MG63 (cell line): ENCODE data around the gene AP4B1. TPM values are rescaled to one million over a fixed set of nuclear protein-coding genes. Genes with fewer than 3 reads are reported as not detected.

Experiments used
- DNase-seq: peaks from one replicate; pipeline ENCODE4 v3.0.0-alpha.2; 2020
- H3K27me3 ChIP-seq: fragments of 250-450 bp; sonication (Bioruptor Pico); 2 replicates; pipeline ENCODE4 v1.5.1; 2020; ENCODE audit warnings: mild to moderate bottlenecking, moderate library complexity
- H3K36me3 ChIP-seq: fragments of 250-450 bp; sonication (Bioruptor Pico); 2 replicates; pipeline ENCODE4 v1.5.1; 2020; ENCODE audit warnings: mild to moderate bottlenecking, moderate library complexity
- H3K4me3 ChIP-seq: fragments of 250-450 bp; sonication (Bioruptor Pico); 2 replicates; pipeline ENCODE4 v1.5.1; 2020; ENCODE audit warnings: mild to moderate bottlenecking, moderate library complexity
- H3K9me3 ChIP-seq: fragments of 250-450 bp; sonication (Bioruptor Pico); 2 replicates; pipeline ENCODE4 v1.5.1; 2020; ENCODE audit warnings: mild to moderate bottlenecking, moderate library complexity
- total RNA-seq: library from RNA; depleted of rRNA; stranded (reverse); fragments of >200 nt; shearing (Covaris generic); gene quantifications from 2 replicates; pipeline ENCODE4 v1.2.3, GENCODE V29; 2014; ENCODE audit warnings: low replicate concordance

The AP4B1 gene
- total RNA-seq, 1 experiment from 2014 or later, result 12.7 TPM

DNA sequence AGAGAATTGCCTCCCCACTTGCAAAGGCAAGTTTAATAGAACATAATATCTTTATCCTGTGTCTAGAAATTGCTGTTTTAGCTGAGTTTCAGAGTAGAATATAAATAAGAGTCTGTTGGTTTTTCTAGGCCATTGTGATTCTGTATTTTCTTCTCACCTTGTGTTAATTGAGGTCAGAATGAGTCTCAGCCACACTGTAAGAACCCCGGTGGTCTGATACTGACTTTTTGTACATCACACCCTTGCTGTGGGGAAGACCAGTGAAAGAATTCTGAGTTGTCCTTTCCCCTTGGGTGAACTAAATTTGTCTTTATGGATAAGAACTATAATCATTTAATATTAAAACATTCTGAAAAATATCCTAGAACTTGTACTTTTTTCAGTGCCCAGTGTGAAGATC, 31.4 kb upstream of the AP4B1 start:
- H3K36me3 ChIP-seq, result peaks cover 13% of the 10 kb centered on the region
- no peak for DNase-seq
- no peaks in the 10 kb centered on the region for H3K9me3 ChIP-seq
- H3K4me3 ChIP-seq, result no peak overlapping the region
- no peaks in the 10 kb centered on the region for H3K27me3 ChIP-seq

DNA sequence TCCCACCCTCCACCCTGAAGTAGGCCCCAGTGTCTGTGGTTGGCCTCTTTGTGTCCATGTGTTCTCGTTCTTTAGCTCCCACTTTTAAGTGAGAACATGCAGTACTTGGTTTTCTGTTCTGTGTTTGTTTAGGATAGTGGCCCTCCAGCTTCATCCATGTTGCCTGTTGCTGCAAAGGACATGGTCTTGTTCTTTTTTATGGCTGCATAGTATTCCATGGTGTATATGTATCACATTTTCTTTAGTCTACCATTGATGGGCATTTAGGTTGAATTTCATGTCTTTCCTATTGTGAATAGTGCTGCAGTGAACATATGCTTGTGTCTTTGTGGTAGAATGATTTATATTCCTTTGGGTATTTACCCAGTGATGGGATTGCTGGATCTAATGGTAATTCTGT, 30.6 kb upstream of the AP4B1 start:
- peaks cover 5% of the 10 kb centered on the region for H3K36me3 ChIP-seq
- no peaks in the 10 kb centered on the region for H3K27me3 ChIP-seq
- no peak overlapping the region for H3K4me3 ChIP-seq
- DNase-seq, result no peak
- no peaks in the 10 kb centered on the region for H3K9me3 ChIP-seq

DNA sequence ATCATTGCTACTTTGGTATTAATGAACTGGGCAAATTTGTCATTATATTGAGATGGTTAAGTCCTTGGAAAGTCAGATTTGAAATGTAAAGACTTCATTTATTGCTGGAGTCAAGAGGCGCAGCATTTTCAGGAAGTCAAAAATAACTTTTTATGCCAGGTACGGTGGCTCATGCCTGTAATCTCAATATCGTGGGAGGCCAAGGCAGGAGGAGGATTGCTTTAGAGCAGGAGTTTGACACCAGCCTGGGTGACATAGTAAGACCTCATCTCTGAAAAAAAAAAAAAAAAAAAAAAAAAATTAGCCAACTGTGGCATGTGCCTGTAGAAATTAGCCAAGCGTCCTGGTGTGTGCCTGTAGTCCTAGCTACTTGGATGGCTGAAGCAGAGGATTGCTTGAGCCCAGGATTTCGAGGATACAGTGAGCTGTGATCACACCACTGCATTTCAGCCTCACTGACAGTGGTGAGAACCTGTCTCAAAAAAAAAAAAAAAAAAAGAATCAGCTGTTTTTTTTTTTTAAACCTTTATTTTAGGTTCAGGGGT, 30.0 kb upstream of the AP4B1 start:
- no peak overlapping the region for H3K4me3 ChIP-seq
- no peaks in the 10 kb centered on the region for H3K27me3 ChIP-seq
- no peak for DNase-seq
- peaks cover 4% of the 10 kb centered on the region; the same call in 1 of the 2 replicates for H3K36me3 ChIP-seq
- no peaks in the 10 kb centered on the region for H3K9me3 ChIP-seq

DNA sequence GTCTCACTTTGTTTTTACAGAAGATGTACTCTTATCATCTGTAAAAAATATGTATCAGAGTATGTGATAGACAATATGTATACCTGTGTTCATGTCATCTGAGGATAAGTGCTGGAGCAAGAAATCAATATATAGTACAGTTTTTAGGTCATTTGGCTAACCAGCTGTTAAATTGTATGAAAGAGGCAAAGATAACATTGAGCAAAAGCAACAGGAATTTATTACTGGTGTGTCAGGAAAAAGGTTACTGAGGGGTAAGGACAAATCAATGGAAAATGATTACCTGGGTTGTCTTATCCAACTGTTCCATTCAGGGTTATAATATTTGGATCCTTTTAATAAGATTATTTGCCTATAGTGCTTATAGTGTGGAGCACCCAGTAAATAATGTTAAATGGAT, 29.4 kb upstream of the AP4B1 start:
- H3K9me3 ChIP-seq, result no peaks in the 10 kb centered on the region
- no peaks in the 10 kb centered on the region for H3K27me3 ChIP-seq
- no peak overlapping the region for H3K4me3 ChIP-seq
- no peak for DNase-seq
- peaks cover 4% of the 10 kb centered on the region; the same call in 1 of the 2 replicates for H3K36me3 ChIP-seq

DNA sequence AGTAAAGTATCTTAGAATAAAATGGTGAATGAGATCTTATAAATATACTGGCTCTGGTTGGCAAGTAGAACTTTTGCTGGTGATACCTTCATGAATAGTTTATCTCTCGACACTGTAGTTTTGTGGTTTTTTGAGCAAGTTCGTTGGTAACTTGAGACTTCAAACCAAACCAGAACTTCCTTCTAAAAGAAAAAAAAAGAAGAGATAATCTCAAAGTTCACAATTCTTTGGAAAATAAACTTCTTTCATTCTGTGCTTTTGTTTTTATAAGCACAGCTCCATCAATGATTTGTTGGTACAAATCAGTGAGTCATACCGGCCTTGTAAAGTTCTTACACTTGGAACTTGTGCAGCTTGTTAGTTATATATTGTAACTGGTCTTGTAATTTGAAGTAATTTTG, 26.9 kb upstream of the AP4B1 start:
- Histone ChIP-seq H3K27me3 (no peaks in the 10 kb centered on the region), H3K4me3 (peak overlapping the region; percentile 72), H3K36me3 (peaks cover 4% of the 10 kb centered on the region; the same call in 1 of the 2 replicates), H3K9me3 (no peaks in the 10 kb centered on the region)
- no peak for DNase-seq

DNA sequence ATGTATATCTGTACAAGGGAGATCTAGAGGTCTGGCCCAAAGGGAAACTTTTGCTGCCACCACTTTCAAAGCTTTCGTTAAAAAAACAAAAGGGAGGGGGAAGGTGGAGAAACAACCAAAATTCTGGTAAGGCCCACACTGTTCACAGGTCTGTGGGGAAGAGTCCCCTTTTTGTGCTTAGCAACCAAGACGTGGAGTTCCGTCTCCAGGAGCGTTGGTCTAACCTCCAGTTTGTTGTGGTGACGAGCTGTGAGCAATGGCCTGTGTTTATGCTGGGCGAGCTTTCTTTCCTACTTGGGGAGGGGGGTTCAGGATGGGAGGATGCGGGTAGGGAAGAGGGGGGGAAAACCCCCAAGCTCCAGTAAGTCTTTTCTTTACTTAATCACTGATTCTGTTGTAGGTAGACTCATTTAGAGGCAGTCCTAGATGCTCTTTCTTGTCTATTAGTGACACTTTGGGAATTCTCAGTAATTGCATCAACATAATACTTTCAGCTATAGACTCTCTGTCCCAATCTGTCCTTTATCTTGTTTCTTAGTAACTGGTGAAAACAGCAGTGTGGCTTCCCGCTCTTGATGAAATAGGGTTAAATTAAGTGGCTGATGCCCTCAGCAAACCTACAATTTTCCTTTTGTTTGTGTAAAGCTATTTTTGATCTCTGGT, 26.0 kb upstream of the AP4B1 start:
- Histone ChIP-seq H3K36me3 (peaks cover 4% of the 10 kb centered on the region; the same call in 1 of the 2 replicates), H3K9me3 (no peaks in the 10 kb centered on the region), H3K4me3 (peak overlapping the region; percentile 72), H3K27me3 (no peaks in the 10 kb centered on the region)
- DNase-seq, result peak; percentile 61

DNA sequence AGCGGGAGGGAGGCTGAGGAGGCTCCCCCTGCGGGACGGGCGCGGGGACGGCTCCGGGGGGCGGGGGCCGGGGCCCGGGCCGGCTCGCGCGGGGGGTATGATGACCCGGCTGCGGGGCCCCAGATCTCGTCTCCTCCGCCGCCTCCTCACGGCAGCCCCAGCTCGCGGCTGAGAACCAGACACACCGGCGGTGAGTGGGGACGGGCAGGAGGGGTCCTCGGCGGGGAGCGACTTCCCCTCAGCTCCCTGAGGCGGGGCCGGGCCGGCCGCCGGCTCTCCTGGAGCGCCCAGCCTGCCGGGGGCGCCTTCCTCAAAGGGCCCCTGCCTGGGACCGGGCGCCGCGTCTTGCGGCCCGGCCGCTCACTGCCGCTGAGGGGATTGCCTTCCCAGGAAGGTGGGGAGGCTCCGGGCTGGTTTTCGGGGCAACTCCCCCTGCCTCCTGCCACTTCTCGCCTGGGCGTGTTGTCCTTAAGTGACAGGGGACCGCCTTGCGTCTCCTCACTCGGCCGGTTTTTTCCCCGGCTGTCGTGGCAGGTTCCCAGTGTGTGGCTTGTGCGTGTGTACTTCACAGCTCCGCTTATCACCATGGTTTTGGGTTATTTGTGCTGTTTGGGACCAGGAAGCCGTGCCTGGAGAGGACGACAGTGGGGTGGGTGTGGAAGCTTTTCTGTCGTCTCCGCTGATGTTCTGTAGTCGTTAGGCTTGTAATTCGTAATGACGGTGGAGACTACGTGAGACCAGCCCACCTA, 25.3 kb upstream of the AP4B1 start:
- H3K36me3 ChIP-seq, result peaks cover 2% of the 10 kb centered on the region; the same call in 1 of the 2 replicates
- DNase-seq, result peak; percentile 34
- H3K4me3 ChIP-seq, result peak overlapping the region; percentile 72
- no peaks in the 10 kb centered on the region for H3K27me3 ChIP-seq
- no peaks in the 10 kb centered on the region for H3K9me3 ChIP-seq

DNA sequence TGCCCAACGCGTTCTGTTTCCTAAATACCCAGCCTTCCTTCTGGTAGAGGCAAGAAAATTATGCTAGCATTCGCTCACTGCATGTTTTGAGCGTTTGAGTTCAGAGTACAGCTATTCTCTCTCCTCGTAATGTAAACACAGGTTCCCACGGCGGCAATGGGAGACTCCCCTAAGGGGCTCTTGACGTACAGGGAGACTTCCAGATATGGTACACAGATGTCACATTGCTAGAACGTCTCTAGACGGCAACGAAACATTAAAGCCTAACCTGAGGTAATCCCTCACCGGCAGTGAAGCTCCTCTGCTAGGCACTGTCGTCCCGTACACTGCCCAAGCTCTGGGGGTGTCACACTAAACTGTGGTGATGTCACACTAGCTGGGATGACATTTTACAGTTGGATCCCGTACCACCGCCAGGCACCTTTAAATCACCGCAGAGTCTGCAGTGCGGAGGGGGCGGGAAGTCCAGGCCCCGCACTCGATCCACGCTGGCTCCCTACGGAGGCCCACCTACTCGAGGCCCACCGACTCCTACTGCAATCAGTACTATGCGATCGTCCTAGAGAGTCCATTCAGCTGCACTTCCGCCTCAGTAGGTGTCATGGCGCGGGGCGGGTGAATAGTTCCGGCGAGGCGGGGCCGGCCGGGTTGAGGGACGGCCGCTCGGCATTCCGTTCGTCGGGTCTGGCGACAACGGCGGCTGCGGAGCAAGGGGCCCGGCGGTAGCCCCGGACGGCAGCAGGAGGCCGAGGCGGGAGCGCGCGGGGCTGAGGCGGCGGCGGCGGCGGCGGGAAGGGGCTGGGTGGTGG, 24.5 kb upstream of the AP4B1 start, which contains the start of gene HIPK1:
Gene HIPK1, plus strand, starts transcription at position 384 of the 809 bp plus-strand sequence.
- Histone ChIP-seq H3K4me3 (peak within 1 kb of the TSS; percentile 72), H3K9me3 (no peaks in the 10 kb centered on the region), H3K27me3 (no peaks in the 10 kb centered on the region; the same call in 1 of the 2 replicates), H3K36me3 (peaks cover 2% of the 10 kb centered on the region; the same call in 1 of the 2 replicates)
- DNase-seq, result peak; percentile 93

DNA sequence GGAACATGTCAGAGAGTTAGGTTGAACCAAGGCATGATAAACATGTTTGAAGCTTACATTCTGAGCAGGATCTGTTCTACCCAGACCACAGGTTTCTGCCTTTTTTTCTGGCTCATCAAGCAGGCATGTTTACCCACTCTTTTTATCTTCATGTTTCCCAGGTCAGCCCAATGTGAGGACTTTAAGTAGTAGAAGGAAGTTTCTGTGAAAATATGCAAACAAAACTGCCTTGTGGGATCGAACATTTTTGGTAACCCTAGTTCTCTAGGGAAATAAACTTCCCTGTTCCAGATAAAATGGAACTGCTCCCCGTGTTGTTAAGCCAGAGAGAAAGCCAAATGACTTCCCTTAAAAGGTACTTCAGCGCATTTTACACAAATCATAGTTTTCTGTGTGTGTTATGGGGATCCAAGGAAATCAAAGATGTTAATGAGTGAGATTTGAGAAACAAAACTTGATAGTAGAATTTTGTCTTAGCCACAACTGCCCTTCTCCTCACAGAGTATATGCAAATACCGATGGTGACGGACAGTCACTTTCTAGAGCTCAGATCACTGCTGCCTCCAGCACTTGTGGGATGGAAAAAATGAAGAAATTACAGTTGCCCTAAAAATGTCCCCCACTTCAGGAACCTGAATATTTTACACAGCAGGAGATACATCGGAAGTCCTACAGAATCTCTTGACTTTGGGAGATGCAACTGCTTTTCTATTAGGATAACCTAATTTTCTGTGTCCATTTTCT, 23.8 kb upstream of the AP4B1 start:
- H3K27me3 ChIP-seq, result peaks cover 2% of the 10 kb centered on the region; the same call in 1 of the 2 replicates
- H3K4me3 ChIP-seq, result peak overlapping the region; percentile 72
- H3K36me3 ChIP-seq, result 0 out of 2 replicates have a peak, but pooled peaks cover 2% of the 10 kb centered on the region
- H3K9me3 ChIP-seq, result no peaks in the 10 kb centered on the region
- no peak for DNase-seq

DNA sequence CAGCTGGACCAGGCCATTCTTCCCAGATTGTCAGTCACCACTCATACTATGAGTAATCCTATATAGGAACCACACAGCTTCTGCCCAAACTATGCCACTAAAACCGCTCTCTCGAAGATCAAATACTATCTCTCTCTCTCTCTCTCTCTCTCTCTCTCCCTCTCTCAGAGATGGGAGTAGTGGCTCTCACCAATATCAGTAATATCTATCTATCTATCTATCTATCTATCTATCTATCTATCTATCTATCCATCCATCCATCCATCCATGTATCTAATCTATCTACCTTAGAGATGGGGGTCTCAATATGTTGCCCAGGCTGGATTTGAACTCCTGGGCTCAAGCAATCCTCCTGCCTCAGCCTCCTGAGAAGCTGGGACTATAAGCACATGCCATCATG, 19.9 kb upstream of the AP4B1 start:
- Histone ChIP-seq H3K36me3 (no peaks in the 10 kb centered on the region), H3K27me3 (peaks cover 2% of the 10 kb centered on the region; the same call in 1 of the 2 replicates), H3K4me3 (no peak overlapping the region), H3K9me3 (no peaks in the 10 kb centered on the region)
- DNase-seq, result no peak

DNA sequence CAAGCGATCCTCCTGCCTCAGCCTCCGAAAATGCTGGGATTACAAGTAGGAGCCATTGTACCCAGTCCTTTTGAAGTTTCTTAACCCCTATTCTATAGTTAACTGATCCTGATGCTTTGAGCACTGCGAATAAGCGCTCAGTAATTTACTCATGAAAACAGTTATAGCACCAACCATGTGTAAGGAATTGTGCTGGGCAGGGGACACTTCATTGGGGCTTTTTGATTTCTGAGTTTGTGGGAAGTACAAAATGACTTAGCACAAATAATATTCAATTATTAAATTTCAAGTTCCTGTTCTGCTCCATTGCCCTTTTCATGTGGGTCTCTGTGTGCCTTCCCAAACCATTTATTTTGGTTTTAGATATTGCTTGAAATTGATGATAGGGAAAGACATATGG, 18.4 kb upstream of the AP4B1 start:
- no peaks in the 10 kb centered on the region for H3K36me3 ChIP-seq
- DNase-seq, result no peak
- peaks cover 2% of the 10 kb centered on the region; the same call in 1 of the 2 replicates for H3K27me3 ChIP-seq
- H3K4me3 ChIP-seq, result no peak overlapping the region
- no peaks in the 10 kb centered on the region for H3K9me3 ChIP-seq

DNA sequence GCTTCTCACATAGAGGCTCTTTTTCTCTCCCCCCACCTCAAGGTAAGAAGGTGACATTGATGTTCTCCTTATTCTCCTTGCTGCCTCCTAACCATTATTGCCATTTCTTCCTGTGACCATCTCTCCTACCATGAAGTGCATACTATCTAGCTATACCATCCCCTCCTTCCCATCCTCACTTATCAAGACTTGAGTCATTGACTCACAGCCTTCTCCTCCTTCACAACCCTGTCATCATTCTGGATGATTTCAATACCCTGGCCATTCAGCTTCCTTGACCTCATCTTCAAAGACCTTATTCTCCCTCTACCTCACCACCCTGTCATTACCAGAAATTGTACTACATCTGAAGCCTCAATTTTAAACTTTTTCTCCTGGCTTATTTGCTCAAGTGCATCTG, 13.6 kb upstream of the AP4B1 start:
- Histone ChIP-seq H3K4me3 (no peak overlapping the region), H3K9me3 (no peaks in the 10 kb centered on the region), H3K36me3 (0 out of 2 replicates have a peak, but pooled peaks cover 5% of the 10 kb centered on the region), H3K27me3 (no peaks in the 10 kb centered on the region)
- DNase-seq, result no peak

DNA sequence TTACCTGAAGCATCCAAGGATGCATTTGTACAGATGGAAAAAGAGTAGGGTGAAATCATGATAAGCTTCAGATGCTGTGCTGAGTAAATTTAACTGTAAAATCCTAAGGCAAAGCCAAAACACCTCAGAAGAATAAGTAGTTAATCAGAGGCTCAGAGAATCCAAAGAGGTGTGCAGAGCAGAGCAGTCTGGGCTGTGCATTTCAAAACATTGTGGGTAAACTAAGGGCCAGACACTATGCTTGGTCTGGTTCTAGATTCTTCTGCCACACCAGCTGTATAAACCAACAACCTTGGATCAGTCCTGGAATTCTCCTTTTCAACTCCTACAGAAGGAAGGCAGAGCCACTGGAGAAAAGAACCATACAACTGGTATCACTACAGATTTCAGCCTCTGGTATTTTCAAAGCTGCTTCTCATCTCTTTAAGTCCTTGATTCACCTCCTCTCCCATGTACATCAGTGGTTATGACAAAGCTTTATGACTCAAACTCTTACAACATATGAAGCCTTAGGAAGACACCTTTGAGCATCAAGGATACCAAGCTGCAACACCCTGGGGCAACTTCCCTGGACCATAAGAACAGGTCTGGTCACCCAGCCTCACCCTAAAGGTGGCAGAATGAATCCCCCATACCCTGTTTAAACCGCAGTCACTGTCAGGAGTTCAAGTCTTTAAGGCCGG, 12.9 kb upstream of the AP4B1 start:
- H3K36me3 ChIP-seq, result peaks cover 7% of the 10 kb centered on the region
- no peak overlapping the region for H3K4me3 ChIP-seq
- no peaks in the 10 kb centered on the region for H3K9me3 ChIP-seq
- H3K27me3 ChIP-seq, result no peaks in the 10 kb centered on the region
- DNase-seq, result no peak

DNA sequence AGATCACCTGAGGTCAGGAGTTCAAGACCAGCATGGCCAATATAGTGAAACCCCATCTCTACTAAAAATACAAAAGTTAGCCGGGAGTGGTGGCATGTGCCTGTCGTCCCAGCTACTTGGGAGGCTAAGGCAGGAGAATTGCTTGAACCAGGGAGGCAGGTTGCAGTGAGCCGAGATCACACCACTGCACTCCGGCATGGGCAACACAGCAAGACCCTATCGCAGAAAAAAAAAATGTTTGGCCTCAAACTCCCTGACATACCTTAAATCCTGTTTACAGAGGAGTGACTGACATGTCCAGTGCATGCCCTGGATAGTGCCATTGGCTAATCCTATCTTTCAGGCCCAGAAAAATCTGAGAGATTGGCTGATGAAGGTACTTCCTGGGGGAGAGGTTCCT, 12.4 kb upstream of the AP4B1 start:
- Histone ChIP-seq H3K4me3 (no peak overlapping the region), H3K27me3 (no peaks in the 10 kb centered on the region), H3K9me3 (no peaks in the 10 kb centered on the region), H3K36me3 (peaks cover 13% of the 10 kb centered on the region)
- no peak for DNase-seq

DNA sequence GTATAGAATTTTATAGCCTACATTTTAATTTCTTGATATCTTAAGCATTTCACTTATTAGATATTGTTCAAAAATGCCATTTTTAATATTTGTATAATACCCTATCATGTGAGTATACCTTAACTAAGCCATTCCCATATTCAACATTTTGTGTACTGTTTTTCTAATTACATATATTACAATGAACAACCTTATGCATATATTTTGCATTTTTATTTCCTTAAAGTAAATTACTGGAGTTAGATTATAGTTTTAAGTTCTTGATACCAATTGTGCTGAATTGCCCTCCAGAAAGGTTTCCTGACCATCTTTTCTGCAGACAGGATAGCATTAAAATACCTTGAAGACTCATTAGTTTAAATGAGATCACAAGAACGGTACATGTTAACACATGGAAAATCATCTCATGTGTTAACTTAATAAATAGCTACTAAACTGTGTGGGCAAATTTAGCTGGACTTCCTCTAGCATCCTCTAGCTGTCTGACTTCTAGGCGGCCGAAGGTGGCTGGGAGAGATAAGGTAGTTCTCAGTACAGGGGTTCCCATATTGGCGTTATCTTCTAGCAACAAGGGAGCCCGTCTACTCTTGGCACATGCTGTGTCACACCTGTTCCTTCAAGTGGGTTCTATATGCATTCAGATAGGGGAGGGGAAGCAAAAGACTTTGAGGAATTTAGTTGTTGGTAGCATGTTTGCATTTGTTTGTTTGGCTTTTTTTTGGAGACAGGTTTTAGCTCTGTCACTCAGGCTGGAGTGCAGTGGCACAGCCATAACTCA, 9.5 kb upstream of the AP4B1 start:
- Histone ChIP-seq H3K4me3 (no peak overlapping the region), H3K27me3 (no peaks in the 10 kb centered on the region), H3K9me3 (no peaks in the 10 kb centered on the region), H3K36me3 (peaks cover 40% of the 10 kb centered on the region)
- no peak for DNase-seq
